Osteoblast (primary cell): Measurements from ENCODE around the gene OSBPL2. TPM values are rescaled to one million over a fixed set of nuclear protein-coding genes. Genes with fewer than 3 reads are reported as not detected.

ENCODE experiments used
- DNase-seq: peaks from one replicate; pipeline ENCODE4 v3.0.0; 2011; ENCODE audit warnings: low spot score, mixed read lengths; ENCODE audit not compliant: insufficient read length; ENCODE audit errors: missing footprints
- H2AFZ ChIP-seq: 2 replicates; pipeline ENCODE4 v1.6.0; 2011; ENCODE audit warnings: mild to moderate bottlenecking, low read length
- H3K27ac ChIP-seq: 2 replicates; pipeline ENCODE4 v1.5.1; 2011; ENCODE audit warnings: mild to moderate bottlenecking, low read depth, low read length, moderate library complexity
- H3K27me3 ChIP-seq: 2 replicates; pipeline ENCODE4 v1.6.0; 2012; ENCODE audit warnings: mild to moderate bottlenecking, control low read depth, inconsistent platforms, low read length, moderate library complexity; ENCODE audit not compliant: insufficient read depth
- H3K36me3 ChIP-seq: 2 replicates; pipeline ENCODE4 v1.5.1; 2011; ENCODE audit warnings: mild to moderate bottlenecking, low read length, control low read depth, moderate library complexity; ENCODE audit not compliant: insufficient read depth
- H3K4me1 ChIP-seq: 2 replicates; pipeline ENCODE4 v1.5.1; 2011; ENCODE audit warnings: mild to moderate bottlenecking, low read length, control low read depth, moderate library complexity; ENCODE audit not compliant: insufficient read depth
- H3K4me2 ChIP-seq: 2 replicates; pipeline ENCODE4 v1.6.0; 2011; ENCODE audit warnings: mild to moderate bottlenecking, low read length; ENCODE audit not compliant: insufficient read depth
- H3K4me3 ChIP-seq: fragments of 200-600 bp; sonication (generic); 3 replicates; pipeline ENCODE4 v1.5.1; 2012; ENCODE audit warnings: mild to moderate bottlenecking, low read length, inconsistent platforms; ENCODE audit not compliant: insufficient read depth
- H3K79me2 ChIP-seq: 2 replicates; pipeline ENCODE4 v1.6.0; 2012; ENCODE audit warnings: mild to moderate bottlenecking, low read length, control low read depth, inconsistent platforms; ENCODE audit not compliant: insufficient read depth
- H3K9me3 ChIP-seq: 2 replicates; pipeline ENCODE4 v1.5.1; 2011; ENCODE audit warnings: low read depth, low read length, control low read depth
- H4K20me1 ChIP-seq: 2 replicates; pipeline ENCODE4 v1.6.0; 2012; ENCODE audit warnings: mild to moderate bottlenecking, low read length, control low read depth; ENCODE audit not compliant: insufficient read depth
- CTCF ChIP-seq: IDR thresholded peaks from 2 replicates; pipeline ENCODE4 v1.5.1; 2011; ENCODE audit warnings: mild to moderate bottlenecking, low read depth, low read length, moderate library complexity; ENCODE audit errors: extremely low read depth
- total RNA-seq: library from RNA; depleted of rRNA; stranded (reverse); fragments of >200 nt; gene quantifications from 2 replicates; pipeline ENCODE4 v1.2.3, GENCODE V29; 2012

Gene OSBPL2
- total RNA-seq, 1 donor: 35.8 TPM

GRCh38 chr20:62230696-62231095, 7.6 kb upstream of the OSBPL2 start:
- Histone ChIP-seq H3K4me1 (no peaks in the 10 kb centered on the region), H3K27ac (no peak overlapping the region), H3K4me3 (no peak overlapping the region), H2AFZ (no peak overlapping the region), H3K79me2 (no peaks in the 10 kb centered on the region), H3K27me3 (peaks cover 10% of the 10 kb centered on the region), H3K4me2 (no peak overlapping the region), H3K9me3 (no peaks in the 10 kb centered on the region), H4K20me1 (no peaks in the 10 kb centered on the region), H3K36me3 (no peaks in the 10 kb centered on the region)
- TF ChIP-seq CTCF: no peak
- DNase-seq: no peak

DNA sequence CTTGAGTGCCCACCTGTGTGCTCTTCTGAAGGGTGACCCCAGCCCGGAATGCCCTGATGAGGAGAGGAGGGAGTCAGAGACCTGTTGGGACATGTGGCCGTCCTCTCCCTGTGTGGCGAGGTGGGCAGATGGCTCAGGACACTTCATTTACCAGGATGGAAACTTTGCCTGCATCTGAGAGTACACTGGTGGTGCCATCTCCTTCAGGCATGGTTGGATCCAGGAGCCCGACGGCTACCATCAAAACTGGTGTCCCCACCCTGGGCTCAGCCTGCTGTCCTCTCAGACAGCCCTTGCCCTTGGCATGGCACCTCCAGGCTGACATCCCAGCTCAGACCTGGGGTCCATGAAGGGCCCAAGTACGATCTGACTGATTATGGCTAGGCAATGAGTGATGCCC, 7.0 kb upstream of the OSBPL2 start:
- Histone ChIP-seq H3K9me3 (no peaks in the 10 kb centered on the region), H2AFZ (no peak overlapping the region), H3K4me2 (no peak overlapping the region), H3K79me2 (no peaks in the 10 kb centered on the region), H3K27ac (no peak overlapping the region), H3K4me3 (no peak overlapping the region), H4K20me1 (no peaks in the 10 kb centered on the region), H3K27me3 (peaks cover 4% of the 10 kb centered on the region), H3K36me3 (no peaks in the 10 kb centered on the region), H3K4me1 (no peaks in the 10 kb centered on the region)
- TF ChIP-seq CTCF: no peak
- DNase-seq: no peak

DNA sequence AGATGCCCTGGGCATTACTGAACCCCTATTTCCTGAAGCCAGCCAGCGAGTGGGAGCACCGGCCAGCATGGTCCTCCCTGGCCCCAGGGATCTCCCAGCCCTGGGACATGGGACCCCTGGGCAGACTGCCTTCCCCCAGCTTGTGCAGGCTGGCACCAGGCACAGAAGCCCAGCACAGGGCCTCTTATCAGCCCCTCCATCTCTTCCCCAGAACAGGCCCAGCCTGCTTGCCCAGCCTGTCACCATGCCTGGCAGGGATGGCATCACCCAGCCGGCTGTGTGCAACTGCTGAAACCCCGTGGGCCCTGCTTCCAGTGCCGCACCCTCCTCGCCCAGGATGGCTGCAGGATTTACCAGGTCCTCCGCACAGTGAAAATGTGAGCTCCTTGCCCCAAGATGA, 6.1 kb upstream of the OSBPL2 start:
- no peak for TF ChIP-seq CTCF
- Histone ChIP-seq H3K4me2 (no peak overlapping the region), H3K36me3 (no peaks in the 10 kb centered on the region), H3K27ac (no peak overlapping the region), H3K4me1 (no peaks in the 10 kb centered on the region), H3K27me3 (no peaks in the 10 kb centered on the region), H4K20me1 (no peaks in the 10 kb centered on the region), H3K79me2 (no peaks in the 10 kb centered on the region), H3K9me3 (no peaks in the 10 kb centered on the region), H3K4me3 (no peak overlapping the region), H2AFZ (no peak overlapping the region)
- no peak for DNase-seq

- Histone ChIP-seq H2AFZ (no peak overlapping the region), H3K4me3 (no peak overlapping the region), H3K4me2 (no peak overlapping the region), H3K4me1 (peaks cover 3% of the 10 kb centered on the region), H3K9me3 (no peaks in the 10 kb centered on the region), H3K27me3 (no peaks in the 10 kb centered on the region), H4K20me1 (no peaks in the 10 kb centered on the region), H3K36me3 (no peaks in the 10 kb centered on the region), H3K27ac (no peak overlapping the region), H3K79me2 (no peaks in the 10 kb centered on the region)
- no peak for DNase-seq
- TF ChIP-seq CTCF: no peak
Measured at GRCh38 chr20:62232770-62233645, 5.3 kb upstream of the OSBPL2 start.
